Loucy (cell line): Measurements from ENCODE around the gene MAGEA2.
"Not testable (repeated sequence)": the region's sequence is repeated elsewhere in the genome, so short reads cannot be mapped to it uniquely, and the experiment has no call there.

Experiments used
- EZH2phosphoT487 ChIP-seq: fragments of 200-600 bp; IDR thresholded peaks from 2 replicates; pipeline ENCODE4 v1.6.1; 2018; ENCODE audit warnings: antibody characterized with exemption, mild to moderate bottlenecking, moderate library complexity, borderline replicate concordance
- TF ChIP-seq, protein P1 (sequence below): fragments of 200-600 bp; sonication (generic); conservative IDR thresholded peaks from 2 replicates; pipeline ENCODE4 v1.5.1; 2014; ENCODE audit warnings: mild to moderate bottlenecking, antibody characterized with exemption, low read length

DNA sequence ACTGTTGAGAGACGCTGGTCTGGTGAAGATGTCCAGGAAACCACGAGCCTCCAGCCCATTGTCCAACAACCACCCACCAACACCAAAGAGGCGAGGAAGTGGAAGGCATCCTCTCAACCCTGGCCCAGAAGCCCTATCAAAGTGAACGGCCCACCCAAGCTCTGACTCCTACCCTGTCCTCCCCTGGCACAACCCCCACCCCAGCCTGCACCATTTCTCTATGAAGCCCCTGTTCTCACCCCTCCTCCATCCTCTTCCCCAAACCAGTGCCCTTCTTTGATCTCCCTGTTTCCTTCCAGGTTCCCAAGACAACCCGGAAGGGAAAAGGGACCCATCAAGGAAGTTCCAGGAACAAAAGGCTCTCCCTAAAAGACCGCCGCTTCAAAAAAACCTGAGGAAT is 5.9 kb upstream of the MAGEA2 start:
- TF ChIP-seq, protein P1, sequence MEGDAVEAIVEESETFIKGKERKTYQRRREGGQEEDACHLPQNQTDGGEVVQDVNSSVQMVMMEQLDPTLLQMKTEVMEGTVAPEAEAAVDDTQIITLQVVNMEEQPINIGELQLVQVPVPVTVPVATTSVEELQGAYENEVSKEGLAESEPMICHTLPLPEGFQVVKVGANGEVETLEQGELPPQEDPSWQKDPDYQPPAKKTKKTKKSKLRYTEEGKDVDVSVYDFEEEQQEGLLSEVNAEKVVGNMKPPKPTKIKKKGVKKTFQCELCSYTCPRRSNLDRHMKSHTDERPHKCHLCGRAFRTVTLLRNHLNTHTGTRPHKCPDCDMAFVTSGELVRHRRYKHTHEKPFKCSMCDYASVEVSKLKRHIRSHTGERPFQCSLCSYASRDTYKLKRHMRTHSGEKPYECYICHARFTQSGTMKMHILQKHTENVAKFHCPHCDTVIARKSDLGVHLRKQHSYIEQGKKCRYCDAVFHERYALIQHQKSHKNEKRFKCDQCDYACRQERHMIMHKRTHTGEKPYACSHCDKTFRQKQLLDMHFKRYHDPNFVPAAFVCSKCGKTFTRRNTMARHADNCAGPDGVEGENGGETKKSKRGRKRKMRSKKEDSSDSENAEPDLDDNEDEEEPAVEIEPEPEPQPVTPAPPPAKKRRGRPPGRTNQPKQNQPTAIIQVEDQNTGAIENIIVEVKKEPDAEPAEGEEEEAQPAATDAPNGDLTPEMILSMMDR = not testable (repeated sequence)
- not testable (repeated sequence) for TF ChIP-seq EZH2phosphoT487
